ENCODE data around the gene VPS54. TPM values are rescaled to one million over a fixed set of nuclear protein-coding genes. Genes with fewer than 3 reads are reported as not detected.
"Not testable (repeated sequence)": the region's sequence is repeated elsewhere in the genome, so short reads cannot be mapped to it uniquely, and the experiment has no call there.

VPS54 gene
- total RNA-seq, 1 experiment from 2014 or later, result 35.9 TPM

DNA sequence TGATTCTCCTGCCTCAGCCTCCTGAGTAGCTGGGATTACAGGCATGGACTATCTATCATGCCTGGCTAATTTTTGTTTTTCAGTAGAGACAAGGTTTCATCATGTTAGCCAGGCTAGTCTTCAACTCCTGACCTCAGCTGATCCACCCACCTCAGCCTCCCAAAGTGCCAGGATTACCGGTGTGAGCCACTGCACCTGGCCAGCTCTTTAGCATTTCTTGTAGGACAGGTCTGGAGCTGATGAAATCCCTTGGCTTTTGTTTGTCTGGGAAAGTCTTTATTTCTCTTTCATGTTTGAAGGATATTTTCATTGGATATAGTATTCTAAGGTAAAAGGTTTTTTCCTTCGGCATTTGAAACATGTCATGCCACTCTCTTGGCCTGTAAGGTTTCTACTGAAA lies 20.2 kb downstream of the VPS54 start:
- DNase-seq (ENCODE audit: low spot score), result no peak
- in situ Hi-C loops (cut with HindIII; ENCODE audit: low sequenced_read_pairs), result no loop called here

DNA sequence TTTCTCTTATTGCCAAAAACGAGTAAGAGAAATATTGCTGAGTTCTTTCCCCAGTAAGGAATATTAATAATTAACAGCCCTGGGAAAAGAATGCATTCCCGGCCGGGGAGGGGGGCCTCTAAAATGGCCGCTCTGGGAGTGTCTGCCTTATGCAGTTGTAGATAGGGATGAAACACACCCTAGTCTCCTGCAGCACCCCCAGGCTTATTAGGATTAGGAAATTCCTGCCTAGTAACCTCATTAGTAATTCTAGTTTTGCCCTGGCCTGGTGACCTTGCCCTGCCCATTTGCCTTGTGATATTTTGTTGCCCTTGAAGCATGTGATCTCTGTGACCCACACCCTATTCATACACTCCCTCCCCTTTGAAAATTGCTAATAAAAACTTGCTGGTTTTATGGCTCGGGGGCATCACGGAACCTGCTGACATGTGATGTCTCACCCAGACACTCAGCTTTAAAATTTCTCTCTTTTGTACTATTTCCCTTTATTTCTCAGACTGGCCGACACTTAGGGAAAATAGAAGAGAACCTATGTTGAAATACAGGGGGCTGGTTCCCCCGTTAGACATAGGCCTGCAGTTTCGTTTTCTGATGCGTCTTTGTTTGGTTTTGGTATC lies 22.5 kb downstream of the VPS54 start:
- DNase-seq (ENCODE audit: low spot score); in situ Hi-C loops (cut with HindIII; ENCODE audit: low sequenced_read_pairs): not testable (repeated sequence)

DNA sequence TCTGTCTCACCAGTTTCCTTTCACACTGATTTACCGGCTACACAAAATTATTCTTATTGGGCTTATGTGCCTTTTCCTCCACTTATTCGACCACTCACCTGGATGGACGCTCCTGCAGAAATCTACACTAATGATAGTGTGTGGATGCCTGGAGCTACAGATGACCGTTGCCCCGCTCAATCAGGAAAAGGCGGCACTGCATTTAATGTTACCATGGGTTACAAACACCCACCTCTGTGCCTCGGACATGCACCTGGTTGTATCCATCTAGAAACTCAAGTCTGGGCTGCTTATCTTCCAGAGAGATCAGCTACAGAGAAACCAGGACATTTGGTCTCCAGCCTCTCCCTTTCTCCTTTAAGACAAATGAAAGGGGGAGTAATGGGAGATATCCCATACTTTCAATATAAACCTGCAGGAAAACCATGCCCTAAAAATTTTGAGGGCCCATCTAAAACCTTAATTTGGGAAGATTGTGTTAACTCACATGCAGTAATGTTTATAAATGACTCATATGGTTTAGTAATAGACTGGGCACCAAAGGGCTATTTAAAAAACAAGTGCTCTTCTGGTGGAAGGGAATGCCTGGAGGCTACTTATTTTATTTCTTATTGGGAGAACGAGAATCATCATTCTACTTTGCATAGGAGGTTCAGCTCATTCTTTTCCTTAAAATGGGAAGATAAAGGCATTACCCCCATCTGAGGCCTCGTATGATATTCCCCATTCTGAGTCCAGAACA lies 24.7 kb downstream of the VPS54 start:
- in situ Hi-C loops (cut with HindIII; ENCODE audit: low sequenced_read_pairs); DNase-seq (ENCODE audit: low spot score): not testable (repeated sequence)

DNA sequence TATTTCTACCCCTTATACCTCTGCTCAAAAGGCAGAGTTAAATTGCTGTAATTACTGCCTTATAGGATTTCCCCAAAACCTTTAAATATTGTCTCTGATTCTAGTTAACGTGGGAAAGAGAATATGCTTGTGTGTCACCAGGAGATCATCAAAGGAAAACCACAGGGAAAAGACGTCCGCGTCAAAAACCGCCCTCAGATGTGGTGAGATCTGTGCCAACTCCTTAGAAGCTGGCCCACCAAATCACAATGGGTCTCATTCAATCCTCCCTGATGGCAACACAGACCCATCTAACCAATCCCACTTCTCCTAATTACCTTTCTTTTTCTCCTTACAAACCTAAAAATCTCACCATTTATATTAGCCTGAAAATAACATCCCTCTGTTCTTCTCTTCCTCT lies 25.4 kb downstream of the VPS54 start:
- in situ Hi-C loops (cut with HindIII; ENCODE audit: low sequenced_read_pairs), result no loop called here
- no peak for DNase-seq (ENCODE audit: low spot score)

DNA sequence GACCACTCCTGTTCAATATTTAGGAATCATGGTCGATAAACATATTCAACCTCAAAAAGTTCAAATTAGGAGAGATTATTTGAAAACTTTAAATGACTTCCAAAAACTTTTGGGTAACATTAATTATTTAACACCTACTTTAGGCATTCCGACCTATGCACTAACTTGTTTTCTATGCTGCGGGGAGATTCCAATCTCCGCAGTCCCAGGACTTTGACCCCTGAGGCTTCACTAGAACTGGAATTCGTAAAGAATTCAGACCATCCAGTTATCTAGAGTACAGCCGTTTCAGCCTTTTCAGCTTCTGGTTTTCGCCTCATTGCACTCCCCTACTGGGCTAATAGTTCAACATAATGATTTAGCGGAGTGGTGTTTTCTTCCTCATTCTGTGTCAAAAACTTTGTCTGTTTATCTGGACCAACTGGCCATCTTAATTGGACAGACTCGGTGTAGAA lies 26.1 kb downstream of the VPS54 start:
- in situ Hi-C loops (cut with HindIII; ENCODE audit: low sequenced_read_pairs); DNase-seq (ENCODE audit: low spot score): not testable (repeated sequence)

DNA sequence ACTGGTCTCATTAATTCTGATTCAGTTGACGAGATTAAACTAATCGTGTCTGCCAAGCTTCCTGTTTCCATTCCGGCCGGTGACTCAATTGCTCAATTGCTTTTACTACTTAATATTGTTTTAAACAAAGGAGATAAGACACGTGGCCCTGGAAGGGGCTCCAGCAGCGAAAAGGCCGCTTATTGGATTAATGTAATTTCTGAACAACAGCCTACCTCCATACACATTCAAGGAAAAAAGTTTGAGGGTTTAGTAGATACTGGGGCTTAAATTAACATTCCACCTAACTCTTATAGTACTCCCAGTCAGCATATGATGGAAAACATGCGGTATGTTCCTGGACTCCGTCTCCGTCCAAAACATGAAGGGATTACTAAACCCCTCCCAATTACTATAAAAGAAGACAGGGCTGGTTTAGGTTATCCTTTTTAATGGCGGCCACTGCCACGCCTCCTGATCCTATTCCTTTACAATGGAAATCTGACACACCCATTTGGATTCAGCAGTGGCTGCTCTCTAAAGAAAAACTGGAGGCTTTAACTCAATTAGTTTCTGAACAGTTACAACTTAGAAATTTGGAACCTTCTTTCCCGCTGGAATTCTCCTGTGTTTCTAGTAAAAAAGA lies 27.1 kb downstream of the VPS54 start:
- DNase-seq (ENCODE audit: low spot score), result no peak
- in situ Hi-C loops (cut with HindIII; ENCODE audit: low sequenced_read_pairs), result no loop called here

DNA sequence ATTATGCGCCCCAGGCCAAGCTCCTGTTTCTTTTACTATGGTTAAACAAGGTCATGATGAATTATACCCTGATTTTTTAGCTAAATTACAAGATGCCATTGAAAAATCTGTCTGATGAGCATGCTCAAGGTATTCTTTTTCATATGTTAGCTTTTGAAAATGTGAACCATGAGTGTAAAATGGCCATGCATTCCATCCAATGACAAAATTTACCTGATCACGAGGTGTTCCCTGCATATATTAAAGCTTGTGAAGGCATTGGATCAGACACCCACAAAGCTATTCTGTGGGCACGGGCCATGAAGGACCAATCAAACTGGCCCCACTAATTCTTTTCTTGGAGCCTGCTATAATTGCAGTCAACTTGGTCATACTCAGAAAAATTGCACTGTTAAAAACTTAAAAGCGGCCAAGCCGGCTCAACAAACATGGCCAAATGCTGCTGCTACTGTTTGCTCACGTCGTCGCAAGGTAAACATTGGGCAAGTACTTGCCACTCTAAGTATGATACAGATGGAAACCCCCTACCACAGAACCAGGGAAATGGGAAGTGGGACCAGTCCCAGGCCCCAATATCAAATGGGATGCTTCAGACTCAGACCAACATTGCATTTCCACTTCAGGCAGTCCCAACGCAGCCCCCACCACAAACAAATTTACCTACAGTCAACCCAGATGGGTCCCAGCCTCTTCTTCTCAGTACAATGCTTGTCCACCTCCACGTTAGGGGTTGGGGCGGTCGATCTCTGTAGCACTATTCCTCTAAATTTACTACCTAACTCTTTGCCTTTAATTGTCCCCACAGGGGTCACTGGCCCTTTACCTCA lies 27.8 kb downstream of the VPS54 start:
- in situ Hi-C loops (cut with HindIII; ENCODE audit: low sequenced_read_pairs); DNase-seq (ENCODE audit: low spot score): not testable (repeated sequence)

DNA sequence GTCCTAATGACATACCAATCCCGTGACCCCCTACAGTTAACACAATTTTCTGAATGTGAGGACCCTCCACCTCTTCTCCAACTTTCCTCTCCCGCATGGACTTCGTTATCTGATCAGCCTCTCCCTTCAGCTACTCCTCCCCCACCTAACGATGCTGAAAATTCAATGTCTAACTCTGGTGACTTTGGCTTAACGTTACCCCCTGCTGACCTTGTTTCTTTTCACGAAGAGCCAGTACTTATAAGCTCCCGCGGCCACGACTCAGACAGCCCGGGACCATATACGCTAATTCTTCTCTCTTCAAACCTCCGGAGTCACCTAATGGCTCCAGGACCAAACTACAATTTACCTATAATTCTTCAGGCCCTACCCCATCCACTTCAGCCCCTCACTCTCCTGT lies 29.2 kb downstream of the VPS54 start:
- in situ Hi-C loops (cut with HindIII; ENCODE audit: low sequenced_read_pairs), result no loop called here
- no peak for DNase-seq (ENCODE audit: low spot score)

DNA sequence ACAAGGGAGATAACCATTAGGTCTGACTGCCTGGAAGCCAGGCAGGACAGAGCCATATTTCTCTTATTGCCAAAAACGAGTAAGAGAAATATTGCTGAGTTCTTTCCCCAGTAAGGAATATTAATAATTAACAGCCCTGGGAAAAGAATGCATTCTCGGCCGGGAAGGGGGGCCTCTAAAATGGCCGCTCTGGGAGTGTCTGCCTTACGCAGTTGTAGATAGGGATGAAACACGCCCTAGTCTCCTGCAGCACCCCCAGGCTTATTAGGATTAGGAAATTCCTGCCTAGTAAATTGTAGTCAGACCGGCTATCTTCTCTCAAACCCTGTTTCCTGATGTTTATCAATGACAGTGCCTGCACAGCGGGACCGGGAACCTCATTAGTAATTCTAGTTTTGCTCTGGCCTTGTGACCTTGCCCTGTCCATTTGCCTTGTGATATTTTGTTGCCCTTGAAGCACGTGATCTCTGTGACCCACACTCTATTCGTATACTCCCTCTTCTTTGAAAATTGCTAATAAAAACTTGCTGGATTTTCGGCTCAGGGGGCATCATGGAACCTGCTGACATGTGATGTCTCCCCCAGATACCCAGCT lies 30.3 kb downstream of the VPS54 start:
- in situ Hi-C loops (cut with HindIII; ENCODE audit: low sequenced_read_pairs); DNase-seq (ENCODE audit: low spot score): not testable (repeated sequence)

DNA sequence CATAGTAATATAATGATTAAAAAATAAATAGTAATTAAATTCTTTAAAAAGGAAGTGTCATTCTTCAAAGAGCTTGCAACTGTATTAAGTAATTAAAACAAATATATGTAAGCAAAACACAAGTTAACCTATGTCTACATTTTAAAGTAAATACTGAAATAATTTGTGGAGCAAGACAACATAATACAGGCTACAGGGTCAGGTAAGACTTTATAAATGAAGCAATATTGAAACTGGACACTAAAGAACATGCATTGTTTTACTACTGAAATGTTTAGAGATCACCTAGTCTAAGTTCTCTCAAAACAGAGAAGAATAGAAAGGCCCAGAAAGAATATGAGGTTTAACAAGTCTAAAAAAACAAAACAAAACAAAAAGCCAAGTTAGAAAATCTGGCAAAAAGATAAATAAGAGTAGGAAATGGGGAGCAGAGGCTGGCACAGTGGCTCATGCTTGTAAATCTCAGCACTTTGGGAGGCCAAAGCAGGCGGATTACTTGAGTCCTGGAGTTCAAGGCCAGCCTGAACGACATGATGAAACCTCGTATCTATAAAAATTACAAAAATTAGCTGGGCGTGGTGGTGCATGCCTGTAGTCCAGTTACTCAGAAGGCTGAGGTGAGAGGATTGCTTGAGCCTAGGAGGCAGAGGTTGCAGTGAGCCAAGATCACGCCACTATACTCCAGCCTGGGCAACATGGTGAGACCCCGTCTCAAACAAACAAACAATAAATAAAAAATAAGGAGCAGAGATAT lies 34.4 kb downstream of the VPS54 start:
- in situ Hi-C loops (cut with HindIII; ENCODE audit: low sequenced_read_pairs), result no loop called here

DNA sequence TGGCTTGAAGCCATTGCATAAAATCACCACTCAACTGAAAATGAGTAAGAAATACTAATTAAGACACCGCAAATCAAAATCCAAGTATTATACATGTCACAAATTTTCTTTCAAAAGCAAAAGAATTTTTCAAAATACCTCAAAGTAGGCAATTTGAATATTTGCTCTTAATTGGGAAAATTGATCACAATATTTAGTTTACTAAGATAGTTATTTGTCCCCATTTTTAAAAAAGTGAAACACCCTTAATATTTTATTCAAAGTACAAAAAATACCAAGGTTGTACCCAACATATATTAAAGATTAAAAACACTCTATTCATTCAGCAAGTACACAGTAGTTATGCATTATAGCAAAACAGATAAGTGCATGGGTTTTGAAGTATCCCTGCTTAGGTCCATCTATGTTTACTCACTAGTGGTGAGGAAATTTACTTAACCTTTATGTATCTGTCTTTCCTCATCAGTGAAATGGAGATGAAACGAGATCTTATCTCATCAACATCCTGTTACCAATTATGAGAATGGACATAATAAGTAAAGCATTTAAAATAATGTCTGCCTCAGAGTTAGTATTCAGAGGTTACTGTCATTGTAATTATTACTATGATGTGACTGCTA lies 35.1 kb downstream of the VPS54 start:
- no peak for DNase-seq (ENCODE audit: low spot score)
- in situ Hi-C loops (cut with HindIII; ENCODE audit: low sequenced_read_pairs), result no loop called here

More for the DNA sequence above, 34.4 kb downstream of the VPS54 start:
- DNase-seq (ENCODE audit: low spot score), result no peak

DNA sequence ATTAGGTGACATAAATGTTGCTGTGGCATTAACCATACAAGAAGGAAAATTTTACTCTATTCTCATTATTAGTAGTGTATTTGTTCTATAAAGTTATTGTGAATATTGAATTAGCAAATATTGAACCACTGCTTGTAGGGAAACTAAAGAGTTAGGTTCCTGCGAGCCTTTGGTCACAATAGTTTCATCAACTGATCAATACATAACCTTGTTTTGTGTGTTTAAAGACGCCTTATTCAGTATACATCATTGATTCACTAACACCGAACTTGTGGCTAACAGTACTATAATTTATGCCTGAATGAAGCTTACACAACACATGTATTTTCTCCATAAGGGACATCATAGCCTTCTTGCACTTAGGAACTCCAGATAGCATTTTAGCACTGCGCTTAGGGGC lies 36.9 kb downstream of the VPS54 start:
- in situ Hi-C loops (cut with HindIII; ENCODE audit: low sequenced_read_pairs), result no loop called here
- DNase-seq (ENCODE audit: low spot score), result no peak

DNA sequence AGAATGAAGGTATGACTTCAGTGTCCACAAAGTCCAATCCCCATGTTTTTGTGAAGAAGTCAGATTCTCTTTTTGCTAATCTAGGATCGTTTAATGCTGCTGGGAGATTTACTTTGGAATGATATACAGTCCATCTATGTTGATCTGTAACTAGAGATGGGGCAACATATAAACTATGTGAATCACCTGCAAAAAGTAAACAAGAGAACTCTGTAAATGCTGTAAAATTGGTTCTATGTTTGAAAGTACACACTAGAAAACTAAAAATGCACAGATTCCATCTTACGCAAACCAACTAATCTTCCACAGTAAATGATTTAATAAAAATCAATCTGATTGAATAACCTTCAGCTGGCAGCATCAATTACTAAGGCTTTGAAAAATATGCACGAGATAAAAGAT lies 37.5 kb downstream of the VPS54 start:
- in situ Hi-C loops (cut with HindIII; ENCODE audit: low sequenced_read_pairs), result no loop called here
- no peak for DNase-seq (ENCODE audit: low spot score)

DNA sequence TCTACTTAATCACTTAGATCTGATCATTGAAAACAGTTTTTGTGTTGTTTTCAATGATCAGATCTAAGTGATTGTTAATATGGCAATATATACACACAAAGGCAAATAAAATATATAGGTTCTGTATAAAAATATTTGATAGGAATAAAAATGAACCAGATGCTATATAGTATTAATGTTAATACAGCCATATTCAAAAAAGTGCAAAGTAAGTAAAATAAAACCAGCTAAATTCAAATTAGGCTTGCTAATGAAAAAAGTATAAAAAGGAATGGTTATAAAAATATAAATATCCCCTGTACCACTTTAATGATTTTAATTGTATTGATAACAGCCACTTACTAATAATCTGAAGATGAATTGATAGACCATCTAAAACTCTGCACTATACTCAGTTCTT lies 38.4 kb downstream of the VPS54 start:
- in situ Hi-C loops (cut with HindIII; ENCODE audit: low sequenced_read_pairs), result no loop called here
- DNase-seq (ENCODE audit: low spot score), result no peak

DNA sequence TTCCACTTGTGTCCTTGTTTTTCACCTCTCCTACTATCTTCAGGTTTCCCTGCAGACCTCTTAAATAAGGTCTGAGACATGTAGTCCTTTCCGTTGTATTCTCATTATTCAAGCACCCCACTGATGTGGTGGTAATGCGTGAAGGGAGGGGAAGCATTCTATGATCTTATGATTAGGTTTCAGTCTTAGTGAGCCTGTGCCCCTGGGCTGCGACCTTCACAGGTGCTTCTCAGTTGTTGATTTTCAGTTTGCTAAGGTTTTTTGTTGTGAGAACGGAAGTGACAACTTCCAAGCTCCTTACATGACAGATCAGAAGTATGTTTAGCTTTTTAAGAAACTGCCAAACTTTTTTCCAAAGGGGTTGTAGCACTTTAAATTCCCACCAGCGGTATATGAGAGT lies 41.3 kb downstream of the VPS54 start:
- no peak for DNase-seq (ENCODE audit: low spot score)

DNA sequence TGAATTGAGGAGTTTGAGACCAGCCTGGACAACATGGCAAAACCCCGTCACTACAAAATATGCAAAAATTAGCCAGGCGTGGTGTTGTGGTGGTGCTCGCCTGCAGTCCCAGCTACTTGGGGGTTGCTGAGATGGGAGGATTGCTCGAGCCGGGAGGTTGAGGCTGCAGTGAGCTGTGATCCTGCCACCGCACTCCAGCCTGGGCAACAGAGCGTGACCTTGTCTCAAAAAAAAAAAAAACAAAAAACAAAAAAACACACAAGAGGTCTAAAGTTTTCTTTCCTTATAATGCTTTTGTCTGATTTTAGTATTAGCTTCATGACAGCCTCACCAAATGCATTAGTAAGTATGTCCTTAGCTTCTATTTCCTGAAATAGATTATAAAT lies 43.1 kb downstream of the VPS54 start:
- in situ Hi-C loops (cut with HindIII; ENCODE audit: low sequenced_read_pairs), result no loop called here
- no peak for DNase-seq (ENCODE audit: low spot score)

More for the DNA sequence above, 41.3 kb downstream of the VPS54 start:
- in situ Hi-C loops (cut with HindIII; ENCODE audit: low sequenced_read_pairs), result no loop called here

DNA sequence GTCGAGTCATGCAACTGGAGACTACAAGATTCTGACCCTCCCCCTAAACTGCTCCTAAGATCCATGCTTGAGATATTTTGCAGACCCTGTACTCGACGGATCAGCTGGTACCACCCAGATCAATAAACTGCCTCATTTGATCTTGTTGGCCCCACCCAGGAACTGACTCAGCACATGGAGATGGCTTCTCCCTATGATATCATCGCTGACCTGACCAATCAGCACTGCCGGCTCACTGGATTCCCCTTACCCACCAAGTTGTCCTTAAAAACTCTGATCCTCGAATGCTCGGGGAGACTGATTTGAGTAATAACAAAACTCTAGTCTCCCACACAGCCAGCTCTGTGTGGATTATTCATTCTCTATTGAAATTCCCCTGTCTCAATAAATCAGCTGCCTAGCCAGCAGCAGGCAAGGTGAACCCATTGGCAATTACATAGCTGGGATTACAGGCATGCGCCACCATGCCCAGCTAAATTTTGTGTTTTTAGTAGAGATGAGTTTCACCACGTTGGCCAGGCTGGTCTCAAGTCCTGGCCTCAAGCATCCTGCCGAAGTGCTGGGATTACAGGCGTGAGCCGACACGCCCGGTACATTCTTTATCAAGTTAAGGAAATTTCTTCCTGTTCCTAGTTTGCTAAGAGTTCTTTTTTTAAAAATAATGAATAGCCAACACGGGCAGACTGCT lies 43.6 kb downstream of the VPS54 start:
- in situ Hi-C loops (cut with HindIII; ENCODE audit: low sequenced_read_pairs), result no loop called here
- DNase-seq (ENCODE audit: low spot score), result no peak

DNA sequence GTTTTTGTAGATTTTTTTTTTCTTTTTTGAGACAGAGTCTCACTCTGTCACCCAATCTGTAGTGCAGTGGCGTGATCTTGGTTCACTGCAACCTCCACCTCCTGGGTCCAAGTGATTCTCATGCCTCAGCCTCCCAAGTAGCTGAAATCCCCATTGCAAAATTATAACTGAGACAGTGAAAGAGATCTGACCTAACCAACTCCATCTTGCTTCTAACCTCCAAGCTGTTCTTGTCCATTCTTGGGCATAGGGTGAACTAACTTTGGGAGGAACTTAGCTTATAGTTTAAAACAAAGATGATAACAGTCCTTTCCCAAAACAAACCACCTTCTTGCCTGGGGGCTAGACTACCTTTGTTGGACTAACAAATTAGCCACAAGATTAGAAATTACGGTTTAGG lies 44.2 kb downstream of the VPS54 start:
- in situ Hi-C loops (cut with HindIII; ENCODE audit: low sequenced_read_pairs); DNase-seq (ENCODE audit: low spot score): not testable (repeated sequence)
